Measurements from ENCODE around the gene CREB3L2. TPM values are rescaled to one million over a fixed set of nuclear protein-coding genes. Genes with fewer than 3 reads are reported as not detected.

The CREB3L2 gene
- total RNA-seq, 3 donors from 2014 or later (not counting 1 experiment from before 2014, with no cell fraction given) = 45.9 to 54.6 (median 52.5) TPM

GRCh38 chr7:137992104-137992549 lies 9.8 kb downstream of the CREB3L2 start:
- H3K27me3 ChIP-seq (ENCODE audit: control insufficient read depth, insufficient read depth, low read length) = no peaks in the 10 kb centered on the region
- no peaks in the 10 kb centered on the region for H3K36me3 ChIP-seq (ENCODE audit: control insufficient read depth, insufficient read depth, low read length)
- peak overlapping the region; percentile 27 to 51 for H3K27ac Mint-ChIP-seq
- WGBS (ENCODE audit: insufficient coverage) = 97% methylated on average over 5 of the region's 5 CpGs
- no peak overlapping the region for H3K27ac ChIP-seq (ENCODE audit: low read length)
- H3K36me3 Mint-ChIP-seq = no peaks in the 10 kb centered on the region
- H3K4me3 Mint-ChIP-seq = no peak overlapping the region
- H3K9me3 ChIP-seq (ENCODE audit: control insufficient read depth, insufficient read depth, low read length) = no peaks in the 10 kb centered on the region
- TF ChIP-seq CTCF (IDR thresholded peaks at IDR 0.05) = no peak
- ATAC-seq = no peak
- peaks cover 17% of the 10 kb centered on the region for H3K4me1 ChIP-seq (ENCODE audit: control insufficient read depth, insufficient read depth, low read length)
- DNase-seq = no peak
- peaks cover 40 to 41% of the 10 kb centered on the region in 2 donors for H3K4me1 Mint-ChIP-seq
- H3K27me3 Mint-ChIP-seq (ENCODE audit: low read depth in 2 of 2) = no peaks in the 10 kb centered on the region
- H3K4me3 ChIP-seq (ENCODE audit: low read length) = no peak overlapping the region
- H3K9me3 Mint-ChIP-seq = no peaks in the 10 kb centered on the region
- intact Hi-C loops (cut with micrococcal nuclease) = no loop called here

- Histone ChIP-seq H3K4me1 (ENCODE audit: control insufficient read depth, insufficient read depth, low read length) (peaks cover 21% of the 10 kb centered on the region), H3K27me3 (ENCODE audit: control insufficient read depth, insufficient read depth, low read length) (no peaks in the 10 kb centered on the region), H3K4me3 (ENCODE audit: low read length) (no peak overlapping the region), H3K27ac (ENCODE audit: low read length) (no peak overlapping the region), H3K36me3 (ENCODE audit: control insufficient read depth, insufficient read depth, low read length) (no peaks in the 10 kb centered on the region), H3K9me3 (ENCODE audit: control insufficient read depth, insufficient read depth, low read length) (no peaks in the 10 kb centered on the region)
- WGBS (ENCODE audit: insufficient coverage) = 89% methylated on average over 5 of the region's 5 CpGs
- no peaks in the 10 kb centered on the region for H3K36me3 Mint-ChIP-seq
- H3K27ac Mint-ChIP-seq = no peak overlapping the region
- TF ChIP-seq CTCF (IDR thresholded peaks at IDR 0.05) = no peak
- ATAC-seq (no peak), DNase-seq (no peak)
- intact Hi-C loops (cut with micrococcal nuclease) = no loop called here
- no peak overlapping the region for H3K4me3 Mint-ChIP-seq
- peaks cover 25 to 31% of the 10 kb centered on the region in 2 donors for H3K4me1 Mint-ChIP-seq
- no peaks in the 10 kb centered on the region for H3K27me3 Mint-ChIP-seq (ENCODE audit: low read depth in 2 of 2)
- no peaks in the 10 kb centered on the region for H3K9me3 Mint-ChIP-seq
These were observed 11.5 kb downstream of the CREB3L2 start for GRCh38 chr7:137990251-137990941.

GRCh38 chr7:137989590-137989989 lies 12.3 kb downstream of the CREB3L2 start:
- no peaks in the 10 kb centered on the region for H3K36me3 ChIP-seq (ENCODE audit: control insufficient read depth, insufficient read depth, low read length)
- H3K27ac Mint-ChIP-seq = no peak overlapping the region
- intact Hi-C loops (cut with micrococcal nuclease) = no loop called here
- H3K4me1 ChIP-seq (ENCODE audit: control insufficient read depth, insufficient read depth, low read length) = peaks cover 24% of the 10 kb centered on the region
- ATAC-seq (no peak), DNase-seq (no peak)
- H3K9me3 ChIP-seq (ENCODE audit: control insufficient read depth, insufficient read depth, low read length) = no peaks in the 10 kb centered on the region
- no peaks in the 10 kb centered on the region for H3K36me3 Mint-ChIP-seq
- no peak overlapping the region for H3K4me3 Mint-ChIP-seq
- no peak overlapping the region for H3K27ac ChIP-seq (ENCODE audit: low read length)
- TF ChIP-seq CTCF (IDR thresholded peaks at IDR 0.05) = no peak
- H3K9me3 Mint-ChIP-seq = no peaks in the 10 kb centered on the region
- 96% methylated on average over 4 of the region's 4 CpGs for whole genome bisulfite sequencing (ENCODE audit: insufficient coverage)
- no peak overlapping the region for H3K4me3 ChIP-seq (ENCODE audit: low read length)
- H3K27me3 ChIP-seq (ENCODE audit: control insufficient read depth, insufficient read depth, low read length) = no peaks in the 10 kb centered on the region
- H3K27me3 Mint-ChIP-seq (ENCODE audit: low read depth in 2 of 2) = no peaks in the 10 kb centered on the region
- H3K4me1 Mint-ChIP-seq = peaks cover 31 to 36% of the 10 kb centered on the region in 2 donors

- H3K27me3 Mint-ChIP-seq (ENCODE audit: low read depth in 2 of 2) = no peaks in the 10 kb centered on the region
- intact Hi-C loops (cut with micrococcal nuclease) = no loop called here
- H3K27ac ChIP-seq (ENCODE audit: low read length) = no peak overlapping the region
- no peaks in the 10 kb centered on the region for H3K27me3 ChIP-seq (ENCODE audit: control insufficient read depth, insufficient read depth, low read length)
- no peaks in the 10 kb centered on the region for H3K36me3 Mint-ChIP-seq
- peaks cover 24% of the 10 kb centered on the region for H3K4me1 ChIP-seq (ENCODE audit: control insufficient read depth, insufficient read depth, low read length)
- H3K4me1 Mint-ChIP-seq = peaks cover 31 to 36% of the 10 kb centered on the region in 2 donors
- H3K9me3 Mint-ChIP-seq = no peaks in the 10 kb centered on the region
- H3K36me3 ChIP-seq (ENCODE audit: control insufficient read depth, insufficient read depth, low read length) = no peaks in the 10 kb centered on the region
- ATAC-seq (no peak), DNase-seq (no peak)
- no peak for TF ChIP-seq CTCF (IDR thresholded peaks at IDR 0.05)
- no peak overlapping the region for H3K27ac Mint-ChIP-seq
- no peak overlapping the region for H3K4me3 ChIP-seq (ENCODE audit: low read length)
- 96% methylated on average over 7 of the region's 7 CpGs for WGBS (ENCODE audit: insufficient coverage)
- no peaks in the 10 kb centered on the region for H3K9me3 ChIP-seq (ENCODE audit: control insufficient read depth, insufficient read depth, low read length)
- H3K4me3 Mint-ChIP-seq = no peak overlapping the region
These were observed 12.8 kb downstream of the CREB3L2 start for GRCh38 chr7:137989094-137989493.

All from natural killer cell (primary cell).